Nephron (organoid): ENCODE results near the gene VPS9D1.
"Not testable (repeated sequence)": the region's sequence is repeated elsewhere in the genome, so short reads cannot be mapped to it uniquely, and the experiment has no call there.

Experiments used
- H3K27ac Mint-ChIP-seq, 3 experiments: 2 replicates each; pipeline ENCODE4 v1.8.0; 2020; ENCODE audit warnings: mixed read lengths in 3 of 3, mild to moderate bottlenecking in 2 of 3, moderate library complexity in 1 of 3
- H3K27me3 Mint-ChIP-seq: 2 replicates; pipeline ENCODE4 v1.8.0; 2021; ENCODE audit warnings: low read depth, mild to moderate bottlenecking, moderate library complexity, mixed read lengths
- H3K36me3 Mint-ChIP-seq: 2 replicates; pipeline ENCODE4 v1.8.0; 2020; ENCODE audit warnings: low read depth, mixed read lengths
- H3K4me1 Mint-ChIP-seq: 2 replicates; pipeline ENCODE4 v1.8.0; 2020; ENCODE audit warnings: mixed read lengths
- H3K4me3 Mint-ChIP-seq, 3 experiments: 2 replicates each; pipeline ENCODE4 v1.8.0; 2020; ENCODE audit warnings: mild to moderate bottlenecking in 3 of 3, mixed read lengths in 3 of 3, moderate library complexity in 2 of 3
- H3K9me3 Mint-ChIP-seq: 2 replicates; pipeline ENCODE4 v1.8.0; 2020; ENCODE audit warnings: mixed read lengths
- TF ChIP-seq, protein P1 (sequence below), 3 experiments: fragments of 200-600 bp; sonication (generic); IDR thresholded peaks; one replicate each; pipeline ENCODE4 v1.5.0; 2021; ENCODE audit warnings: antibody characterized with exemption in 3 of 3; ENCODE audit not compliant: unreplicated experiment in 3 of 3

VPS9D1 gene

DNA sequence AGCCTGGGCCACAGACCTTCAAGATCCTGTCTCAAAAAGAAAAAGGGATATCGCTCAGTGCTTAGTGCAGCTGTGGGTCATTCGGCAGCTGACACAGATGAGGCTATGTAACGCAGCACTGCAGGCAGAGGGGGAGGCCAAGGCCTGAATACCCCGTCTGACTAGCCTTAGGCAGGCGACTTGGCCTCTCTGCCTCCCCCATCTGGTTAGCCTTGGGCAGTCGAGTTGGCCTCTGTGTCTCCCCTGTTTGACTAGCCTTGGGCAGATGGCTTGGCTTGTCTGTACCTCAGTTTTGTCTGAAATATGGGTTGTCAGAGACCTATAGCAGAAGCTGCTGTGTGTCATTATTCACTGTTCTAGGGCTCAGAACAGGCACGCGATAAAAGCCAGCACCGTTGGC, 53.1 kb downstream of the VPS9D1 start:
- Mint-ChIP-seq H3K9me3 (peaks cover 9% of the 10 kb centered on the region), H3K27ac (no peak overlapping the region), H3K27me3 (peaks cover 3% of the 10 kb centered on the region), H3K4me3 (no peak overlapping the region), H3K36me3 (peaks cover 46% of the 10 kb centered on the region), H3K4me1 (no peaks in the 10 kb centered on the region)
- TF ChIP-seq, protein P1, sequence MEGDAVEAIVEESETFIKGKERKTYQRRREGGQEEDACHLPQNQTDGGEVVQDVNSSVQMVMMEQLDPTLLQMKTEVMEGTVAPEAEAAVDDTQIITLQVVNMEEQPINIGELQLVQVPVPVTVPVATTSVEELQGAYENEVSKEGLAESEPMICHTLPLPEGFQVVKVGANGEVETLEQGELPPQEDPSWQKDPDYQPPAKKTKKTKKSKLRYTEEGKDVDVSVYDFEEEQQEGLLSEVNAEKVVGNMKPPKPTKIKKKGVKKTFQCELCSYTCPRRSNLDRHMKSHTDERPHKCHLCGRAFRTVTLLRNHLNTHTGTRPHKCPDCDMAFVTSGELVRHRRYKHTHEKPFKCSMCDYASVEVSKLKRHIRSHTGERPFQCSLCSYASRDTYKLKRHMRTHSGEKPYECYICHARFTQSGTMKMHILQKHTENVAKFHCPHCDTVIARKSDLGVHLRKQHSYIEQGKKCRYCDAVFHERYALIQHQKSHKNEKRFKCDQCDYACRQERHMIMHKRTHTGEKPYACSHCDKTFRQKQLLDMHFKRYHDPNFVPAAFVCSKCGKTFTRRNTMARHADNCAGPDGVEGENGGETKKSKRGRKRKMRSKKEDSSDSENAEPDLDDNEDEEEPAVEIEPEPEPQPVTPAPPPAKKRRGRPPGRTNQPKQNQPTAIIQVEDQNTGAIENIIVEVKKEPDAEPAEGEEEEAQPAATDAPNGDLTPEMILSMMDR (IDR thresholded peaks at IDR 0.05; ENCODE audit: unreplicated experiment in 3 of 3): no peak

DNA sequence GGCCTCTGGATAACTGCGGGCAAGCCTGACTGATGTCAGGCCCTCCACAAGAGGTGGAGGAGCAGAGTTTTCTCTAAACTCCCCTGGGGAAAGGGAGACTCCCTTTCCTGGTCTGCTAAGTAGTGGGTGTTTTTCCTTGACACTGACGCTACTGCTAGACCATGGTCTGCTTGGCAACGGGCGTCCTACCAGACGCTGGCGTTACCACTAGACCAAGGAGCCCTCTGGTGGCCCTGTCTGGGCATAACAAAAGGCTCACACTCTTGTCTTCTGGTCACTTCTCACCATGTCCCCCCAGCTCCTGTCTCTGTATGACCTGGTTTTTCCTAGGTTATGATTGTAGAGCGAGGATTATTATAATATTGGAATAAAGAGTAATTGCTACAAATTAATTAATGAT, 53.7 kb downstream of the VPS9D1 start:
- H3K27ac Mint-ChIP-seq, H3K4me1 Mint-ChIP-seq, H3K4me3 Mint-ChIP-seq, H3K27me3 Mint-ChIP-seq, H3K9me3 Mint-ChIP-seq: not testable (repeated sequence)
- TF ChIP-seq, protein P1 (IDR thresholded peaks at IDR 0.05; ENCODE audit: unreplicated experiment in 3 of 3): peak in 1 of 3 experiments; percentile 37
- H3K36me3 Mint-ChIP-seq: peaks cover 45% of the 10 kb centered on the region

DNA sequence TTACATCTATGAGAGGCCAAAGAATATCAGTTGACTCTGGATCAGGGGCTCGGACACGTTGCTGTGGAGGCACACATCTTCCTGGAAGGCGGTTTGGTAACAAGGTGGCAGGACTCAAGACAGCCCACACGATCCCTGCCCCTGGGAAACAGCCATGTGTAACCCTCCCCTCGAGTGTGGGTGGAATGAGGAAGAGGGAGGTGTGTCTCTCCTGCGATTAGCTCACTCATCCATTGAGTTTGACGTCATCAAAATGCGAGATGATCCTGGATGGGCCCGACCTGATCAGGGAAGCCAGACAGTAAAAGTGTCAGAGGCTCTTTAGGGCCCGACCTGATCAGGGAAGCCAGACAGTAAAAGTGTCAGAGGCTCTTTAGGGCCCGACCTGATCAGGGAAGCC, 56.5 kb downstream of the VPS9D1 start:
- H3K9me3 Mint-ChIP-seq: peaks cover 11% of the 10 kb centered on the region
- H3K27me3 Mint-ChIP-seq, H3K27ac Mint-ChIP-seq, H3K4me3 Mint-ChIP-seq, H3K4me1 Mint-ChIP-seq: not testable (repeated sequence)
- peaks cover 65% of the 10 kb centered on the region for H3K36me3 Mint-ChIP-seq

DNA sequence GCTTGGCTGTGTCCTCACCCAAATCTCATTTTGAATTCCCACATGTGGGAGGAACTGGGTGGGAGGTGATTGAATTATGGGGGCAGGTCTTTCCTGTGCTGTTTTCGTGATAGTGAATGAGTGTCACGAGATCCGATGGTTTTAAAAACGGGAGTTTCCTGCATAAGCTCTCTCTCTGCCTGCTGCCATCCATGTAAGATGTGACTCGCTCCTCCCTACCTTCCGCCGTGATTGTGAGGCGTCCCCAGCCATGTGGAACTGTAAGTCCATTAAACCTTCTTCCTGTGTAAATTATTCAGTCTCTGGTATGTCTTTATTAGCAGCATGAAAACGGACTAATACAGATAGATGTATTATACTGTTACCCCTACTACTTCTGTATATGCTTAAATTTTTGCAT, 59.5 kb downstream of the VPS9D1 start:
- Mint-ChIP-seq H3K4me1 (peaks cover 11% of the 10 kb centered on the region), H3K9me3 (peaks cover 6% of the 10 kb centered on the region)

DNA sequence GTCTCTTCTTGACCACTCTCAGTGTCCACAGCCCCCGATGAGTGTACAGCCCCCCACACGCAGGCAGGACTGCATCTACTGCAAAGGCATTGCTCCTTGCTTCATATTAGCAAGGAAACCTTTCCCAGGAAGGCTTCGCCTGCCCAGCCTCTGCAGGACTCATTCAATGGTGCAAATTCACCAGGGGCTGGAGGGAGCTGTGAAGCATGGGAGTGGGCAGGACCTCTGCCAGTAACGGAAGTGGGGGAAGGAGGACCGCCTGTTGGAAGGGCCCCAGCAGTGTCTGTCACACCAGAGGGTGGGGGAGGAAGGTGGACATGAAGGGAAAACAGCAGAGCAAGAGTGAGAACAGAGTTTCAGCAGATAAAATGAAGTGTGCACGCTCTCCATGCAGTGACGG, 60.6 kb downstream of the VPS9D1 start:
- H3K27me3 Mint-ChIP-seq: no peaks in the 10 kb centered on the region
- TF ChIP-seq, protein P1 (IDR thresholded peaks at IDR 0.05; ENCODE audit: unreplicated experiment in 3 of 3): no peak
- H3K4me3 Mint-ChIP-seq: peak overlapping the region; percentile 56 to 69 (median 67)
- H3K4me1 Mint-ChIP-seq: peaks cover 11% of the 10 kb centered on the region
- peaks cover 2% of the 10 kb centered on the region for H3K9me3 Mint-ChIP-seq
- H3K36me3 Mint-ChIP-seq: peaks cover 62% of the 10 kb centered on the region
- no peak overlapping the region for H3K27ac Mint-ChIP-seq

More for the DNA sequence above, 59.5 kb downstream of the VPS9D1 start:
- Mint-ChIP-seq H3K4me3 (peak overlapping the region; percentile 68 to 73 (median 71)), H3K36me3 (peaks cover 69% of the 10 kb centered on the region), H3K27me3 (no peaks in the 10 kb centered on the region), H3K27ac (no peak overlapping the region)
- TF ChIP-seq, protein P1 (IDR thresholded peaks at IDR 0.05; ENCODE audit: unreplicated experiment in 3 of 3): no peak

DNA sequence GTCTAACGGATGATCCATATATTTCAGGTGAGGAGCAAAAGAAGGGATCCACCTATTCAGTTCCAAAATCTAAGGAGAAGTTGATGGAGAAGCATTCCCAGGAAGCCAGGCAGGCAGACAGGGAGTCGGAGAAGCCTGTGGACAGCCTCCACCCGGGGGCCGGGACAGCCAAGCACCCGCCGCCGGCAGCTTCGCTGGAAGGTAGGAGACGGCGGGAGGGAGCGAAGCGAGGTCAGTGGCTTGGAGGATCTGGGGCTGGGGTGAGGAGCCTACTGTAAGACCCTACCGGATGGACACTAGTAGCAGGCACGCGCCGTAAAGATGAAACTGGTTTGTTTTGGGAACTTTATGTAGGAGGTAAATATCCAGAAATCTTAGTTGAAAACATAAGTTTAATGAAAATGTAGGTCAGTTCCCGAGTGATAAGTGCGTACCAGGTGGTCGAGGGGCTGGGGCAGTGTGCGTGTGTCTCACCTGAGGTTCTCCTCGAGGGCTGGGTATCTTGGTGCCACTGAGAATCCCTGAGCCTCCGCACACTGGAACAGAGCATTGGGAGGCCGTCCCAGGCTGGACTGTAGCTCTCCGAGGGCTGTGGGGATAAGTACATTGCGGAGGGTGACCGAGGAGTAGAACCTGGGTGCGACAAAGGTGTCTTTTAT, 62.3 kb downstream of the VPS9D1 start:
- Mint-ChIP-seq H3K4me1 (peaks cover 11% of the 10 kb centered on the region), H3K4me3 (peak overlapping the region; percentile 94 to 96 (median 95)), H3K27me3 (no peaks in the 10 kb centered on the region), H3K27ac (peak overlapping the region; percentile 29 to 63 (median 56)), H3K9me3 (peaks cover 2% of the 10 kb centered on the region), H3K36me3 (peaks cover 50% of the 10 kb centered on the region)
- TF ChIP-seq, protein P1 (IDR thresholded peaks at IDR 0.05; ENCODE audit: unreplicated experiment in 3 of 3): no peak
